Panc1 (cell line): ENCODE results near the gene EPHB6. TPM values are rescaled to one million over a fixed set of nuclear protein-coding genes. Genes with fewer than 3 reads are reported as not detected.

Source experiments
- ATAC-seq: fragments of 200-7000 bp; cut with Tn5 transposase; 2 replicates; pipeline ENCODE4 v1.9.1; 2020; ENCODE audit warnings: mild to moderate bottlenecking, moderate library complexity
- BruUV-seq: library from RNA; stranded (reverse); fragments of 400-500 nt; replicated peaks from 2 replicates; lab custom pipeline; 2021; lab: Mats Ljungman, UMichigan
- CTCF ChIA-PET: fragments of 300-600 bp; sonication (Branson Sonifier 250); formaldehyde crosslinking; loops from one replicate; lab custom pipeline; 2022; ENCODE audit warnings: antibody characterized with exemption; lab: Charles Lee
- POLR2A ChIA-PET: fragments of 300-600 bp; sonication (Branson Sonifier 250); formaldehyde crosslinking; loops from one replicate; lab custom pipeline; 2022; ENCODE audit warnings: antibody characterized with exemption; lab: Charles Lee
- DNase-seq: peaks from one replicate; pipeline ENCODE4 v3.0.0-alpha.2; 2010; ENCODE audit warnings: low read depth, low spot score
- H3K27ac ChIP-seq: 2 replicates; pipeline ENCODE4 v1.5.1; 2011; ENCODE audit warnings: mild to moderate bottlenecking, low read length, inconsistent platforms
- H3K27me3 ChIP-seq: fragments of 200-500 bp; sonication (Bioruptor generic); 2 replicates; pipeline ENCODE4 v1.6.0; 2014; ENCODE audit warnings: low read length, inconsistent platforms; ENCODE audit not compliant: control insufficient read depth, insufficient read depth
- H3K36me3 ChIP-seq: fragments of 200-500 bp; sonication (Bioruptor generic); 2 replicates; pipeline ENCODE4 v1.5.1; 2014; ENCODE audit warnings: inconsistent platforms, mild to moderate bottlenecking, low read length, moderate library complexity; ENCODE audit not compliant: control insufficient read depth, insufficient read depth
- H3K4me1 ChIP-seq: 2 replicates; pipeline ENCODE4 v1.5.1; 2011; ENCODE audit warnings: inconsistent platforms, mild to moderate bottlenecking, low read length, moderate library complexity; ENCODE audit not compliant: control insufficient read depth, insufficient read depth
- H3K4me3 ChIP-seq, 2 experiments: 2 replicates each; pipeline ENCODE4 v1.5.1; 2011 to 2012; ENCODE audit warnings: low read depth in 2 of 2, low read length in 2 of 2, mild to moderate bottlenecking in 2 of 2, inconsistent platforms in 1 of 2, moderate library complexity in 1 of 2
- H3K9me3 ChIP-seq: fragments of 200-500 bp; sonication (Bioruptor generic); 2 replicates; pipeline ENCODE4 v1.5.1; 2014; ENCODE audit warnings: low read depth, mild to moderate bottlenecking, inconsistent platforms, low read length, moderate library complexity; ENCODE audit not compliant: control insufficient read depth, insufficient read depth
- CTCF ChIP-seq: fragments of 450-650 bp; IDR thresholded peaks from 2 replicates; pipeline ENCODE4 v1.5.1; 2017; ENCODE audit warnings: mild to moderate bottlenecking
- POLR2AphosphoS5 ChIP-seq: IDR thresholded peaks from 2 replicates; pipeline ENCODE4 v1.6.1; 2012; ENCODE audit warnings: mild to moderate bottlenecking, low read depth, low read length, moderate library complexity
- REST ChIP-seq, 2 experiments: IDR thresholded peaks; 2 replicates each; pipeline ENCODE4 v1.6.1; 2011 to 2012; ENCODE audit warnings: low read depth in 2 of 2, control low read depth in 1 of 2, low read length in 1 of 2, mild to moderate bottlenecking in 1 of 2, moderate library complexity in 1 of 2; ENCODE audit not compliant: insufficient read depth in 1 of 2
- SIN3A ChIP-seq: IDR thresholded peaks from 2 replicates; pipeline ENCODE4 v1.6.1; 2012; ENCODE audit warnings: low read depth, mild to moderate bottlenecking, low read length, moderate library complexity, borderline replicate concordance; ENCODE audit not compliant: insufficient read depth
- TCF7L2 ChIP-seq: IDR thresholded peaks from 2 replicates; pipeline ENCODE4 v1.6.1; 2011; ENCODE audit warnings: mild to moderate bottlenecking, low read depth, low read length, inconsistent platforms
- in situ Hi-C: cut with HindIII; loops from 2 replicates; pipeline ENCODE4 v1.10.0; 2016; ENCODE audit warnings: low sequenced_read_pairs, low pct_unique_long_range_greater_than_20kb
- intact Hi-C: fragments of 100-400 bp; cut with micrococcal nuclease; formaldehyde crosslinking; loops from one replicate; pipeline ENCODE4 v1.10.0; 2022; ENCODE audit not compliant: unreplicated experiment
- total RNA-seq: library from RNA; stranded (reverse); gene quantifications from one replicate; pipeline ENCODE4 v1.2.1, GENCODE V29; 2021; ENCODE audit not compliant: unreplicated experiment

EPHB6 gene
- total RNA-seq, 1 experiment from 2014 or later, result 0.54 TPM

GRCh38 chr7:142873871-142874270 lies 19.0 kb downstream of the EPHB6 start:
- Histone ChIP-seq H3K4me1 (no peaks in the 10 kb centered on the region), H3K36me3 (no peaks in the 10 kb centered on the region), H3K9me3 (no peaks in the 10 kb centered on the region), H3K27me3 (peaks cover 2% of the 10 kb centered on the region), H3K4me3 (no peak overlapping the region), H3K27ac (no peak overlapping the region)
- intact Hi-C loops (no loop called here), in situ Hi-C loops (no loop called here)
- no peak for DNase-seq
- ATAC-seq, result no peak
- ChIA-PET CTCF (interaction anchor here (0.6 kb wide), 1 partner anchor 127 kb away, joined by 3 read pairs; no protein-coding TSS in a partner anchor), POLR2A (no interaction called here)
- TF ChIP-seq SIN3A (no peak), CTCF (no peak), TCF7L2 (no peak), REST (IDR thresholded peaks at IDR 0.05; ENCODE audit: insufficient read depth in 1 of 2, low read depth in 2 of 2, low read length in 1 of 2) (no peak), POLR2AphosphoS5 (no peak)
- BruUV-seq, result no TSS peak

- no peaks in the 10 kb centered on the region for H3K36me3 ChIP-seq
- intact Hi-C loops, result no loop called here
- CTCF ChIA-PET, result no interaction called here
These were observed 19.5 kb downstream of the EPHB6 start for GRCh38 chr7:142874409-142874808.

More at GRCh38 chr7:142874409-142874808, 19.5 kb downstream of the EPHB6 start:
- BruUV-seq, result no TSS peak
- H3K4me3 ChIP-seq, result no peak overlapping the region
- DNase-seq (no peak), ATAC-seq (no peak)
- H3K4me1 ChIP-seq, result no peaks in the 10 kb centered on the region
- no peak for TF ChIP-seq REST (IDR thresholded peaks at IDR 0.05; ENCODE audit: insufficient read depth in 1 of 2, low read depth in 2 of 2, low read length in 1 of 2)
- no peak for TF ChIP-seq SIN3A
- TF ChIP-seq TCF7L2, result no peak
- TF ChIP-seq POLR2AphosphoS5, result no peak
- TF ChIP-seq CTCF, result no peak
- no peak overlapping the region for H3K27ac ChIP-seq
- in situ Hi-C loops, result no loop called here
- POLR2A ChIA-PET, result no interaction called here
- no peaks in the 10 kb centered on the region for H3K9me3 ChIP-seq
- H3K27me3 ChIP-seq, result peaks cover 7% of the 10 kb centered on the region
